Measurements from ENCODE around the gene HMGA1. TPM values are rescaled to one million over a fixed set of nuclear protein-coding genes. Genes with fewer than 3 reads are reported as not detected.

The HMGA1 gene
- total RNA-seq, 1 donor from 2014 or later: 91.4 TPM

- DNase-seq (ENCODE audit: low read depth) (no peak), FAIRE-seq (no peak)
- Histone ChIP-seq H3K27me3 (ENCODE audit: control insufficient read depth, insufficient read depth, low read length) (no peaks in the 10 kb centered on the region), H3K36me3 (ENCODE audit: control insufficient read depth, insufficient read depth, low read length) (no peaks in the 10 kb centered on the region), H3K4me3 (ENCODE audit: low read depth, low read length) (no peak overlapping the region)
- TF ChIP-seq, protein P1, sequence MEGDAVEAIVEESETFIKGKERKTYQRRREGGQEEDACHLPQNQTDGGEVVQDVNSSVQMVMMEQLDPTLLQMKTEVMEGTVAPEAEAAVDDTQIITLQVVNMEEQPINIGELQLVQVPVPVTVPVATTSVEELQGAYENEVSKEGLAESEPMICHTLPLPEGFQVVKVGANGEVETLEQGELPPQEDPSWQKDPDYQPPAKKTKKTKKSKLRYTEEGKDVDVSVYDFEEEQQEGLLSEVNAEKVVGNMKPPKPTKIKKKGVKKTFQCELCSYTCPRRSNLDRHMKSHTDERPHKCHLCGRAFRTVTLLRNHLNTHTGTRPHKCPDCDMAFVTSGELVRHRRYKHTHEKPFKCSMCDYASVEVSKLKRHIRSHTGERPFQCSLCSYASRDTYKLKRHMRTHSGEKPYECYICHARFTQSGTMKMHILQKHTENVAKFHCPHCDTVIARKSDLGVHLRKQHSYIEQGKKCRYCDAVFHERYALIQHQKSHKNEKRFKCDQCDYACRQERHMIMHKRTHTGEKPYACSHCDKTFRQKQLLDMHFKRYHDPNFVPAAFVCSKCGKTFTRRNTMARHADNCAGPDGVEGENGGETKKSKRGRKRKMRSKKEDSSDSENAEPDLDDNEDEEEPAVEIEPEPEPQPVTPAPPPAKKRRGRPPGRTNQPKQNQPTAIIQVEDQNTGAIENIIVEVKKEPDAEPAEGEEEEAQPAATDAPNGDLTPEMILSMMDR (IDR thresholded peaks at IDR 0.05; ENCODE audit: insufficient read depth, low read length, severe bottlenecking): no peak
Observed at GRCh38 chr6:34231566-34232336, 4.9 kb upstream of the HMGA1 start.

DNA sequence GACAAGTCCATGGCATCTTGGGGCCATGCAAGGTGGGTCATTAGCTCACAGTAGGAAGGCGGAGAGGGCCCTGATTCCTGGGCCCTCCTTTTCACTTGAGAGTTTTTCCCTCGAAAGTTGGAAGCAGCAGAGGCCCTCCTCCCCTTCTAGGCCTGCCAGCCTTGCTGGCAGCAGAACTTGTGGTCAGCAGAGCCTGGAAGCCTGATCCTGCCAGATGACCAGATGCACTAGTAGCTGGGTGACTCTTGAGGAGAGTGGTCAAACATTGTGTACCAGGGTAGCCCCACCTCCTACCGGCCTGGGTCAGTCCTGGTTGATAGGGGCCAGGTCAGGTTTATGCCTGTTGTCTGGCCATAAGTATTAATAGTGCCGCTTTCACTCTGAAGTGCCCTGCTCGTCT is 3.8 kb upstream of the HMGA1 start:
- TF ChIP-seq, protein P1 (IDR thresholded peaks at IDR 0.05; ENCODE audit: insufficient read depth, low read length, severe bottlenecking): no peak
- H3K27me3 ChIP-seq (ENCODE audit: control insufficient read depth, insufficient read depth, low read length): no peaks in the 10 kb centered on the region
- no peak for FAIRE-seq
- no peaks in the 10 kb centered on the region for H3K36me3 ChIP-seq (ENCODE audit: control insufficient read depth, insufficient read depth, low read length)
- no peak for DNase-seq (ENCODE audit: low read depth)
- H3K4me3 ChIP-seq (ENCODE audit: low read depth, low read length): no peak overlapping the region

DNA sequence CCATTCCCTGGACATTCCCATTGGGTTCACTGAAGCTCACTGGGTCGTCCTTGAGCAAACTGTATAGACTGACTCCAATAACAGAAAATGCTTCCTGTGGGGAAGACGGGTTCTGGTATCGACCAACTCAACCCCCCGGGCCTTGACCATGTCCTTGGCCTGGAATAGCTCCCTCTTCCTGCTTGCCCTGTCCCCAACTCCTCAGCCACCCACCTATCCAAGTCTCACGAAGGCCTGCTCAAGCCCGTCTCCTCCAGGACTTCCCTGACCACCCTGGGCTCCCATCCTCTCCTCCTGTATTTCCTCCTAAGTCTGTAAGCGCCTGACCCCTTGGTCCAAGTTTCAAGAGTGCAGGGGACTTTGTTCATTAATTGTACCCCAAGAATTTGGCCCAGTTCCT is 2.8 kb upstream of the HMGA1 start:
- no peak for DNase-seq (ENCODE audit: low read depth)
- FAIRE-seq: no peak
- TF ChIP-seq, protein P1 (IDR thresholded peaks at IDR 0.05; ENCODE audit: insufficient read depth, low read length, severe bottlenecking): no peak

DNA sequence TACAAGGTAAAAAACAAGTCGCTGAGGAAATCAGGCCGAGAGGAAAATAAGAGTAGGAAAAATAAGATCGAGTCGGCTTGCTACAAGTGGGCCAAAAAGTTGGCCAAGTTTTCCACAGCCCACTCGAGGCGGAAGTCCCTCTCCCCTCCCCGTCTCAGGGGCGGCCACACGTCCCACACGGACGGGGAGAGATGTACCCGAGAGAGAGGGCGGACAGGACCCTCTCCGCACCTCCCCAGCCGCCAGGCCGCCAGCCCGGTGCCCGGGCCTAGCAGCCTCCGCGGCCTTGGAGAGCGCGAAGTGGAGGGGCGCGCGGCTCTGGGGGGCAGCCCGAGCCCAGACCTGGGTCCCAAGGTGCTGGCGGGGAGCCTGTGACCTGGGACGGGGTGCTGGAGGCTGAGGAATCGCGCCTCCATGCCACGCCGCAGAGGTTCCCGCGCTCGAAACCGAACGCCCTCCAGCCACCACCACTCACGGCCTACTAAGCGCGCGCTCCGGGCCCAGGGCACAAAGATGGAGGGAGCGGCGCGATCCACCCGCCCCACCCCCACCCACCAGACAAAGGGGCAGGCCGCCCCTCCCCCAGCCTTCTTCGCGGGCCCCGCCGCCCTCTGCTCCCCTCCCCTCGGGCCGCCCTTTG is 1.9 kb upstream of the HMGA1 start:
- no peak overlapping the region for H3K4me3 ChIP-seq (ENCODE audit: low read depth, low read length)
- H3K36me3 ChIP-seq (ENCODE audit: control insufficient read depth, insufficient read depth, low read length): no peaks in the 10 kb centered on the region
- no peaks in the 10 kb centered on the region for H3K27me3 ChIP-seq (ENCODE audit: control insufficient read depth, insufficient read depth, low read length)
- FAIRE-seq (no peak), DNase-seq (ENCODE audit: low read depth) (no peak)
- TF ChIP-seq, protein P1 (IDR thresholded peaks at IDR 0.05; ENCODE audit: insufficient read depth, low read length, severe bottlenecking): no peak

More for the DNA sequence above, 2.8 kb upstream of the HMGA1 start:
- no peaks in the 10 kb centered on the region for H3K27me3 ChIP-seq (ENCODE audit: control insufficient read depth, insufficient read depth, low read length)
- H3K36me3 ChIP-seq (ENCODE audit: control insufficient read depth, insufficient read depth, low read length): no peaks in the 10 kb centered on the region
- no peak overlapping the region for H3K4me3 ChIP-seq (ENCODE audit: low read depth, low read length)

- TF ChIP-seq, protein P1 (IDR thresholded peaks at IDR 0.05; ENCODE audit: insufficient read depth, low read length, severe bottlenecking): peak; percentile 7
- H3K27me3 ChIP-seq (ENCODE audit: control insufficient read depth, insufficient read depth, low read length): no peaks in the 10 kb centered on the region
- DNase-seq (ENCODE audit: low read depth) (peak; percentile 89), FAIRE-seq (no peak)
- H3K36me3 ChIP-seq (ENCODE audit: control insufficient read depth, insufficient read depth, low read length): peaks cover 1% of the 10 kb centered on the region
- peak overlapping the region; percentile 85 for H3K4me3 ChIP-seq (ENCODE audit: low read depth, low read length)
Observed at GRCh38 chr6:34235307-34236130, 1.2 kb upstream of the HMGA1 start.
